CD8-positive, alpha-beta memory T cell (primary cell): ENCODE measurements around the gene GJA3. TPM values are rescaled to one million over a fixed set of nuclear protein-coding genes. Genes with fewer than 3 reads are reported as not detected.

Experiments used
- CTCF ChIA-PET: fragments of 350-600 bp; sonication (Branson Sonifier 250); formaldehyde crosslinking; loops from one replicate; lab custom pipeline; 2021; ENCODE audit warnings: antibody characterized with exemption; lab: Charles Lee
- POLR2A ChIA-PET: fragments of 350-600 bp; sonication (Branson Sonifier 250); formaldehyde crosslinking; loops from one replicate; lab custom pipeline; 2021; ENCODE audit warnings: antibody characterized with exemption; lab: Charles Lee
- DNase-seq, 5 donors: peaks; one replicate each; pipeline versions ENCODE4 v3.0.0 to v3.0.0-alpha.2; 2020 to 2022; ENCODE audit warnings: mixed read lengths in 1 of 5
- H3K27ac ChIP-seq: one replicate; pipeline ENCODE4 v1.7.0; 2013; ENCODE audit warnings: low read depth, mild to moderate bottlenecking, low read length, moderate library complexity
- H3K27me3 ChIP-seq: 2 replicates; pipeline ENCODE4 v1.7.0; 2013; ENCODE audit warnings: low read length, mild to moderate bottlenecking; ENCODE audit not compliant: insufficient read depth, poor library complexity, severe bottlenecking
- H3K36me3 ChIP-seq: 2 replicates; pipeline ENCODE4 v1.7.0; 2013; ENCODE audit warnings: mild to moderate bottlenecking, low read length, moderate library complexity; ENCODE audit not compliant: insufficient read depth
- H3K4me1 ChIP-seq: 2 replicates; pipeline ENCODE4 v1.7.0; 2013; ENCODE audit warnings: mild to moderate bottlenecking, low read length, moderate library complexity; ENCODE audit not compliant: insufficient read depth
- H3K4me3 ChIP-seq: 2 replicates; pipeline ENCODE4 v1.7.0; 2013; ENCODE audit warnings: mild to moderate bottlenecking, low read length
- H3K9me3 ChIP-seq: 2 replicates; pipeline ENCODE4 v1.7.0; 2013; ENCODE audit warnings: mild to moderate bottlenecking, low read length
- H3K27ac Mint-ChIP-seq, 8 donors: one replicate each; pipeline ENCODE4 v1.8.0; 2020 to 2021; ENCODE audit warnings: mixed read lengths in 8 of 8, mild to moderate bottlenecking in 6 of 8, inconsistent platforms in 3 of 8, moderate library complexity in 3 of 8
- H3K27me3 Mint-ChIP-seq, 2 donors: one replicate each; pipeline ENCODE4 v1.8.0; 2020 to 2021; ENCODE audit warnings: mixed read lengths in 2 of 2, mild to moderate bottlenecking in 1 of 2, moderate library complexity in 1 of 2
- H3K36me3 Mint-ChIP-seq, 3 donors: one replicate each; pipeline ENCODE4 v1.8.0; 2020 to 2021; ENCODE audit warnings: mixed read lengths in 3 of 3, inconsistent platforms in 1 of 3, mild to moderate bottlenecking in 1 of 3
- H3K4me1 Mint-ChIP-seq, 3 donors: one replicate each; pipeline ENCODE4 v1.8.0; 2020 to 2021; ENCODE audit warnings: mixed read lengths in 3 of 3, inconsistent platforms in 1 of 3, mild to moderate bottlenecking in 1 of 3
- H3K4me3 Mint-ChIP-seq, 7 donors: one replicate each; pipeline ENCODE4 v1.8.0; 2020 to 2021; ENCODE audit warnings: mixed read lengths in 7 of 7, mild to moderate bottlenecking in 6 of 7, moderate library complexity in 4 of 7, inconsistent platforms in 2 of 7
- H3K9me3 Mint-ChIP-seq, 5 donors: one replicate each; pipeline ENCODE4 v1.8.0; 2020 to 2022; ENCODE audit warnings: mixed read lengths in 5 of 5, mild to moderate bottlenecking in 3 of 5, moderate library complexity in 2 of 5, inconsistent platforms in 1 of 5
- polyA plus RNA-seq: library from polyadenylated mRNA; unstranded; fragments of 300-500 nt; fragmentation: Illumina TruSeq; gene quantifications from one replicate; pipeline ENCODE4 v1.2.3, GENCODE V29; 2021
- total RNA-seq, 2 experiments: library from RNA; stranded (reverse); gene quantifications; one replicate each; pipeline ENCODE4 v1.2.3, GENCODE V29; 2021

Gene GJA3
- total and polyA plus RNA-seq, 3 experiments from 2014 or later = 0.09 to 1.0 (median 0.85) TPM

GRCh38 chr13:20177049-20177831, 16.4 kb upstream of the GJA3 start:
- DNase-seq = no peak
- no peak overlapping the region for H3K27ac Mint-ChIP-seq
- Histone ChIP-seq H3K9me3 (no peaks in the 10 kb centered on the region), H3K27me3 (peaks cover 14% of the 10 kb centered on the region), H3K4me3 (no peak overlapping the region), H3K36me3 (no peaks in the 10 kb centered on the region), H3K4me1 (no peaks in the 10 kb centered on the region), H3K27ac (no peak overlapping the region)
- peaks cover 62 to 92% of the 10 kb centered on the region in 2 donors for H3K27me3 Mint-ChIP-seq
- no peak overlapping the region for H3K4me3 Mint-ChIP-seq
- ChIA-PET POLR2A (no interaction called here), CTCF (no interaction called here)
- H3K9me3 Mint-ChIP-seq = no peaks in the 10 kb centered on the region
- no peaks in the 10 kb centered on the region for H3K36me3 Mint-ChIP-seq
- peaks cover 6 to 9% (median 7%) of the 10 kb centered on the region in 3 donors for H3K4me1 Mint-ChIP-seq

GRCh38 chr13:20175907-20176652, 15.2 kb upstream of the GJA3 start:
- Histone ChIP-seq H3K4me1 (no peaks in the 10 kb centered on the region), H3K36me3 (no peaks in the 10 kb centered on the region), H3K9me3 (no peaks in the 10 kb centered on the region), H3K27me3 (peaks cover 14% of the 10 kb centered on the region), H3K27ac (no peak overlapping the region), H3K4me3 (no peak overlapping the region)
- no peak for DNase-seq
- ChIA-PET CTCF (interaction anchor here (1.1 kb wide), 1 partner anchor 10 kb away, joined by 4 read pairs; no protein-coding TSS in a partner anchor), POLR2A (no interaction called here)
- Mint-ChIP-seq H3K9me3 (no peaks in the 10 kb centered on the region), H3K27ac (no peak overlapping the region), H3K27me3 (peaks cover 55 to 94% of the 10 kb centered on the region in 2 donors), H3K4me3 (no peak overlapping the region), H3K36me3 (no peaks in the 10 kb centered on the region), H3K4me1 (peaks cover 6 to 9% (median 7%) of the 10 kb centered on the region in 3 donors)

- peaks cover 53 to 94% of the 10 kb centered on the region in 2 donors for H3K27me3 Mint-ChIP-seq
- Histone ChIP-seq H3K27ac (no peak overlapping the region), H3K4me1 (no peaks in the 10 kb centered on the region), H3K4me3 (no peak overlapping the region), H3K36me3 (no peaks in the 10 kb centered on the region), H3K27me3 (peaks cover 14% of the 10 kb centered on the region), H3K9me3 (no peaks in the 10 kb centered on the region)
- H3K4me3 Mint-ChIP-seq = no peak overlapping the region
- ChIA-PET CTCF (interaction anchor here (1.1 kb wide), 1 partner anchor 10 kb away, joined by 4 read pairs; no protein-coding TSS in a partner anchor), POLR2A (no interaction called here)
- DNase-seq = no peak
- H3K27ac Mint-ChIP-seq = no peak overlapping the region
- no peaks in the 10 kb centered on the region for H3K36me3 Mint-ChIP-seq
- no peaks in the 10 kb centered on the region for H3K9me3 Mint-ChIP-seq
- peaks cover 6 to 9% (median 7%) of the 10 kb centered on the region in 3 donors for H3K4me1 Mint-ChIP-seq
Measured at GRCh38 chr13:20175406-20175794, 14.5 kb upstream of the GJA3 start.

- Mint-ChIP-seq H3K27me3 (peaks cover 55 to 94% of the 10 kb centered on the region in 2 donors), H3K4me1 (peaks cover 6 to 9% (median 7%) of the 10 kb centered on the region in 3 donors), H3K27ac (no peak overlapping the region), H3K9me3 (no peaks in the 10 kb centered on the region), H3K4me3 (no peak overlapping the region), H3K36me3 (no peaks in the 10 kb centered on the region)
- ChIA-PET POLR2A (no interaction called here), CTCF (interaction anchor here (1.1 kb wide), 1 partner anchor 11 kb away, joined by 4 read pairs; no protein-coding TSS in a partner anchor)
- Histone ChIP-seq H3K9me3 (no peaks in the 10 kb centered on the region), H3K4me1 (no peaks in the 10 kb centered on the region), H3K4me3 (no peak overlapping the region), H3K27ac (no peak overlapping the region), H3K36me3 (no peaks in the 10 kb centered on the region), H3K27me3 (peaks cover 14% of the 10 kb centered on the region)
- DNase-seq = peak in 1 of 5 donors; percentile 64
Measured at GRCh38 chr13:20174656-20175405, 14.0 kb upstream of the GJA3 start.

GRCh38 chr13:20173116-20173746, 12.4 kb upstream of the GJA3 start:
- no peaks in the 10 kb centered on the region for H3K9me3 Mint-ChIP-seq
- CTCF ChIA-PET = interaction anchor here (1.1 to 1.4 kb wide), 2 partner anchors 9 to 46 kb away, joined by 3 read pairs; no protein-coding TSS in a partner anchor
- no peak overlapping the region for H3K4me3 Mint-ChIP-seq
- no peaks in the 10 kb centered on the region for H3K36me3 Mint-ChIP-seq
- no peak for DNase-seq
- Histone ChIP-seq H3K4me3 (no peak overlapping the region), H3K36me3 (no peaks in the 10 kb centered on the region), H3K27ac (no peak overlapping the region), H3K4me1 (no peaks in the 10 kb centered on the region), H3K27me3 (peaks cover 6% of the 10 kb centered on the region), H3K9me3 (no peaks in the 10 kb centered on the region)
- peaks cover 59 to 88% of the 10 kb centered on the region in 2 donors for H3K27me3 Mint-ChIP-seq
- peak overlapping the region in 1 of 8 donors; percentile 31 for H3K27ac Mint-ChIP-seq
- POLR2A ChIA-PET = no interaction called here
- H3K4me1 Mint-ChIP-seq = peaks cover 6 to 9% (median 7%) of the 10 kb centered on the region in 3 donors

GRCh38 chr13:20171364-20171763, 10.5 kb upstream of the GJA3 start:
- peaks cover 51 to 91% of the 10 kb centered on the region in 2 donors for H3K27me3 Mint-ChIP-seq
- H3K27me3 ChIP-seq = peaks cover 2% of the 10 kb centered on the region
- CTCF ChIA-PET = interaction anchor here (1.0 kb wide), 1 partner anchor 44 kb away, joined by 3 read pairs; no protein-coding TSS in a partner anchor

GRCh38 chr13:20170921-20171320, 10.1 kb upstream of the GJA3 start:
- CTCF ChIA-PET = interaction anchor here (1.0 kb wide), 1 partner anchor 43 kb away, joined by 3 read pairs; no protein-coding TSS in a partner anchor
- no peaks in the 10 kb centered on the region for H3K36me3 Mint-ChIP-seq

More at GRCh38 chr13:20171364-20171763, 10.5 kb upstream of the GJA3 start:
- Histone ChIP-seq H3K36me3 (no peaks in the 10 kb centered on the region), H3K4me3 (no peak overlapping the region), H3K9me3 (no peaks in the 10 kb centered on the region), H3K4me1 (no peaks in the 10 kb centered on the region), H3K27ac (no peak overlapping the region)
- no peak overlapping the region for H3K4me3 Mint-ChIP-seq
- H3K9me3 Mint-ChIP-seq = no peaks in the 10 kb centered on the region
- POLR2A ChIA-PET = no interaction called here
- DNase-seq = no peak
- no peaks in the 10 kb centered on the region for H3K36me3 Mint-ChIP-seq
- no peak overlapping the region for H3K27ac Mint-ChIP-seq
- peaks cover 3 to 9% (median 7%) of the 10 kb centered on the region in 3 donors for H3K4me1 Mint-ChIP-seq

More at GRCh38 chr13:20170921-20171320, 10.1 kb upstream of the GJA3 start:
- Histone ChIP-seq H3K27ac (no peak overlapping the region), H3K4me3 (no peak overlapping the region), H3K36me3 (no peaks in the 10 kb centered on the region), H3K9me3 (no peaks in the 10 kb centered on the region), H3K4me1 (no peaks in the 10 kb centered on the region), H3K27me3 (no peaks in the 10 kb centered on the region)
- POLR2A ChIA-PET = no interaction called here
- Mint-ChIP-seq H3K27me3 (peaks cover 46 to 91% of the 10 kb centered on the region in 2 donors), H3K4me3 (no peak overlapping the region), H3K27ac (no peak overlapping the region), H3K4me1 (peaks cover 3 to 9% (median 7%) of the 10 kb centered on the region in 3 donors), H3K9me3 (no peaks in the 10 kb centered on the region)
- DNase-seq = no peak
